ENCODE results near the gene TACR1.

TACR1 gene

GRCh38 chr2:75018162-75018561 is 181.2 kb downstream of the TACR1 start:
- no peak for ATAC-seq
- DNase-seq = no peak

DNA sequence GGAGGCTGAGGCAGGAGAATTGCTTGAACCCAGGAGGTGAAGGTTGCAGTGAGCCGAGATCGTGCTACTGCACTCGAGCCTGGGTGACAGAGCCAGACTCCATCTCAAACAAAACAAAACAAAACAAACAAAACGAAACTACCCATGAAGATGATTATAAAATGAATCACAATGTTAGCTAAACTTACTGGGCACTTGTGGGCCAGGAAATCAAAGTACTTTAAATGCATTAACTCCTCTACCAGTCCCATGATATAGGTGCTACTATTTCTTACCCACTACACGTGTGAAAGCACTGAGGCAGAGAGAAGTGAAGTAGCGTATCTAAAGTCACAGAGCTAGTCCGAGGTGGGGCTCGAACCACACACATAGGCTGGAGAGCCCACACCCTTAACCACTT is 187.2 kb downstream of the TACR1 start:
- no peak for DNase-seq
- ATAC-seq = no peak

- no peak for ATAC-seq
- DNase-seq = no peak
Observed at GRCh38 chr2:75010571-75010970, 188.7 kb downstream of the TACR1 start.

- ATAC-seq (no peak), DNase-seq (no peak)
Observed at GRCh38 chr2:75007819-75008218, 191.5 kb downstream of the TACR1 start.

GRCh38 chr2:75007061-75007460 is 192.3 kb downstream of the TACR1 start:
- ATAC-seq (no peak), DNase-seq (no peak)

DNA sequence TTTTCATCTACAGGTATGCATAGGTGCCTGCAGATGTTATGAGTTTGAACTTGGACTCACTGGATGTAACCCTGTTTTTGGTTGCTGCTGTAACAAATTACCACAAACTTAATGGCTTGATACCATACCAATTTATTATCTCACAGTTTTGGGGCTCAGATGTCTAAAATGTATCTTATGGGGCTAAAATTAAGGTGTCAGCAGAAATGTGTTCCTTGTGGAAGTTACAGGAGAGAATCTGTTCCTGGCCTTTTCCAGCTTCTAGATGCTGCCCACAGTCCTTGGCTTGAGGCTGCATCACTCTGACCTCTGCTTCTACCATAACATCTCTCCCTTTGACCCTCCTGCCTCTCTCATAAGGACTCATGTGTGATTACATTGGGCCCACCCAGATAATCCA is 193.3 kb downstream of the TACR1 start:
- no peak for DNase-seq
- no peak for ATAC-seq

- no peak for ATAC-seq
- no peak for DNase-seq
Observed at GRCh38 chr2:75003773-75004172, 195.5 kb downstream of the TACR1 start.

DNA sequence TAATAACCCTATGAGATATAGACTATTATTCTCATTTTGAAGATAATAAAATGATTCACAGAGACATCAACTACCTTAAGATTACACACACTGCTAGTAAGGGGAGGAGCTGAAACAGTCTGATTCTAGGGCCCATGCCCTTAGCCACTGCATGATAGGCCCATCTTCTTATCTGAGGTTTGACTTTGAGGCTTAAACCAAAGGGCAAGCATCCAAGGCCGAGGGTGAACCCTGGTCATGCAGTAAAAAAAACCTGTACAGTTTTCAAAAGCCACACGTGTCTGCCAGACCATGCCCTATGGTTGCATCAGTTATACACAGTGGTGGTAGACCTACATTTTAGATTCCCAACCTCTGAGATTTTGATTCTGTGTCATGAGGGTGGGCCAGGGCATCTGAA is 196.0 kb downstream of the TACR1 start:
- no peak for ATAC-seq
- DNase-seq = no peak

- no peak for ATAC-seq
- DNase-seq = no peak
Observed at GRCh38 chr2:75002007-75002406, 197.3 kb downstream of the TACR1 start.

- ATAC-seq (no peak), DNase-seq (no peak)
Observed at GRCh38 chr2:74999468-74999867, 199.9 kb downstream of the TACR1 start.
